HG02884 (cell line): ENCODE data around the gene RNF183.
"Not testable (repeated sequence)": the region's sequence is repeated elsewhere in the genome, so short reads cannot be mapped to it uniquely, and the experiment has no call there.

Experiments used
- ATAC-seq: cut with Tn5 transposase; IDR thresholded peaks from one replicate; pipeline ENCODE4 v1.9.1; 2021; ENCODE audit warnings: mild to moderate bottlenecking, moderate library complexity; ENCODE audit not compliant: unreplicated experiment

Gene RNF183

DNA sequence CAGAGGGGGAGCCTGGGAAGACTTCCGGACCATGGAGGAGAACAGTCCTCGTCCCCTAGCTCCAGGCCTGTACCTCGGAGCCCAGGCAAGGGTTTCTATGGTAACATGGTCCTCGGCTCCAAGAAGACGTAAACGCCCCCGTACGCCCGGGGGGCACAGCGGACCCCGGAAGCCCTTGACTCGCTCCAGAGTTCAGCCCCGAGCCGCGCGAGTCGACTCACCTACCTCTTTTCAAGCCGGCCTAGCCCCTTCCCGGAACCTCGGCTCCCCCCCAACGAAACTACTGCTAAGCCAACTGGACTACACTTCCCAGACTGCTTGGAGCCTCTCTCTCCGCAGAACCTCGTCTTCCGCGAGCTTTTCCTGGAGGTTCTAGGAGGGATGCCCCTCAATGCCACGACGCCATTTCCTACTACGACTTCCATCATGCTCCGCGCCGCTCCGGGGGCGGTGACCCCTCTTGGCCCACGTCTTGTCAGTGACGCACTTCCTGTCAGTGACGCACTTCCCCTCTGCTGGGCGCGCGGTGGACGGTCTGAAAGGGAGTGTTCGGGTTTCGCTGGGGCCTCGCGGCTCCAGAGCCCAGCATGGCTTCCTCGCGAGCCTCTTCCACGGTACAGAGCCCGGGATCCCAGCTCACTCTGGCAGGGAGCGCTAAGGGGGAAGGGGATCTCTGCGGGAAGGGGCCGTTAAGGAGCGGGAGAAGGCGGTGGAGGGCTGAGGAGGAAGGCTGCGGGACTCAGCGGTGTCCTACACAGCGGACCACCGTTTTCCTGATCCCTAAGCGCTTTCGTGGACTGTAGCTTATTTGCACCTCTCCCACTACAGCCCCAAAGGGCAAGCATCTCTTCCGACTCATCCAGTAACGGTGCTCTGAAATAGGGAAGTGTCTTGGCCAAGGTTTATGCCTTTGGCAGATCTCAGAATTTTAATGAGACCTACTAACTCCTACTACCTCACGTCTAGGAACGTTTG lies 27.7 kb downstream of the RNF183 start, which contains the start of the genes CDC26 and PRPF4:
CDC26 (minus strand) TSS at position 416 of the 975 bp plus-strand sequence. CDS start 3,065 bp downstream, outside the sequence.
PRPF4 (plus strand) TSS at position 502 of the 975 bp plus-strand sequence; CDS start at position 588, 86 bp downstream.
- ATAC-seq = peak; percentile 97

DNA sequence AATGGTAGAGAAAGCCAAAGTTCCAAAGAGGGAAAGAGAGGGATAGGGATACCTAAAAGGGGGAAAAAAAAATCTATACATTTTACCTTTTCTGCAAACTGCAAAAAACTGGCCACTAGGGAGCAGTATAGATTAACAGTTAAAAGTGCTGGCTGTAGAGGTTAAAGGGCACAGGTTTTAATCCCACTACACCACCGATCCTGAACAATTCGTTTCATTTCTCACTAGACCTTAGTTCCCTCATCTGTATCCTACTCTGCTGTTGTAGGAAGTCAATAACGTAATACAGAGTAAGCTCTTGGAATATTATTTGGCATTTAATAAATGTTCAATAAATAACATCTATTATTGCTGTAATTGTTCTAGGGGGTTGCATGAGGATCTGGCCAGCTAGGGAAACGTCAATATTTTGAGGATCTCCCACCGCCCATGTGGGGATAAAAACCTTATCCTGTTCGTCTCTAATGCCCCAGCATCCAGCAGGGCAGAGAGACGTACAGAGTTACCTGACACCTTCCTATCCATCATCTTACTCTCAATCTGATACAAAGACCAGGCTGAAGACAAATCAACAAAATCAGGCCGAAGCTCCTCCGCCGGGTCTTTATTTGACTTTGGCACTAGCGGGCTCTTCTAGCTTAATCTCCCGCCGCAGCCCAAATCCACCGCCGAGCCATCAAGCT lies 28.6 kb downstream of the RNF183 start:
- peak; percentile 5 for ATAC-seq

- ATAC-seq = no peak
Observed at GRCh38 chr9:113269871-113270270, 33.3 kb downstream of the RNF183 start.

- no peak for ATAC-seq
Observed at GRCh38 chr9:113269355-113269754, 33.8 kb downstream of the RNF183 start.

DNA sequence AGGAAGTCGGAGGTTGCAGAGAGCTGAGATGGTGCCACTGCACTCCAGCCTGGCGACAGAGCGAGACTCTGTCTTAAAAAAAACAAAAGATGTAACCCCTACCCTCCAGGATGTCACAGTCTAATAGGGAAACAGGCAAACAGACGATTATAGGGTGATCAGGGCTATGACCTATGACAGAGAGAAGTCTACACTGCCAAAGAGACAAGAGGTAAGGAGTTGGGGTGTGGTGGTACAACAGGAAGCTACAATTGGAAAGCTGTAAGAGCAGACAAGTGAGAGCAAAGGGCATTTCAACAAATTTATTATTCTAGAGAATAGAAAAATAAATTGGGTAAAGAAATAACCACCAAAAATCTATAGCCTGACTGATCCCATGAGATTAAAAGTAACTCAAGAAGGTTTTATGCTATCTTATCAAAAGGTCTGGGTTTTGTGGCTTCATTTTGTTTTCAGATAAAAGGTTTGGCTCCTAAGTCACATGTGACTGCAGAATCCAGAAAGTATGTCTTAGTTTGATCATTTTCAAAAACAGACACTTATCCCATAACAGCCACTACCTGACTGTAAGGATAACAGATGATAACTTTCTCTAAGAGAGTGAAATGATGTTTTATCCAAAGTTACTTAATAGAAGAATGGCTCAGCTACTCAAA lies 35.1 kb downstream of the RNF183 start:
- ATAC-seq = no peak

DNA sequence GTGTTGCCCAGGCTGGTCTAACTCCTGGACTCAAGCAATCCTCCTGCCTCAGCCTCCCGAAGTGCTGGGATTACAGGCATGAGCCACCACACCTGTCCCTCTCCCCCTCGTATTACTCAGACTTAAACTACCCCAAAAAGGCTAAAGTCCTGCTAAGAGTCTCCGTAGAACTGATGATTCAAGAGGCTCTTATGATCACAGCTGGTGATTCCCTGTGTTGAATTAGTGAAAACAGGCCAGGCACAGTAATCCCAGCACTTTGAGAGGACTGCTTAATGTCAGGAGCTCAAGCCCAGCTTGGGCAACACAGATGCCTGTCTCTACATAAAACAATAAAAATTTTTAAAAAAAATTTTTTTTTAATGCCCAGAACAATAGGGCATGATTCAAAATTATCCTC lies 37.0 kb downstream of the RNF183 start:
- no peak for ATAC-seq

DNA sequence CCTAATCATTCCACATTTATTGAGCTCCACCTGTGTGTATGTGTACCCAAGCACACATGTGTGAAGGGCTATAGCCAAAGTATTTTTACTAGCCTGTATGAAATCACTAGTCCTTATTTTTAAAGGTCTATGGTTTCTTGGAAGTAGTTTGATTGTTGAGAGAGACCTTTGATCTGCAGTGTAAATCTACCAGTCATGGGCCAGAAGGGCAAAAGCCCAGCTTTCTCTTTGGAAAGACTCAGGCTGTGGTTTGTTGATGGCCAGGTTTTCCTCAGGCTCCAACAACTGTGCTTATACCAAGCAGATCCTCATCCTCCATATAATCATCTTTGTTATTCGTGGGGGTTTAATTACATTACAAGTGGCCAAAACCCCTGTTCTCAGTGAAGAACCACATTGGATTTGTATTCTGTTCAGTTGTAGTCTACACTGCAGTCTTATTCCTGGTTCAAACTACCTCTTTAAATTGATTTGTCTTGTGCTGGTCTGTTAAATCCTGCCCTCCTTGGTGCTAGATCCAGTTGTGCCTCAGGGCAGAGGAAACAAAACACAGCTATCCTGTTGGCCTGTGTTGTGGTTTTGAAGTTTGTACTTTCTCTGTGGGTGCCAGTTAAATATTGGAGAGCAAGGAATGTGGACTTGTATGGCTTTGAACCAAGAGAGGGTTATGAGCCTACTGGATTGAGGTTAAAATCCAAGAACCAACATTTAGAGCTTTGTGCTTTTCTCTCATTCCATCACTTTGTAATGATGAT lies 41.1 kb downstream of the RNF183 start:
- no peak for ATAC-seq

DNA sequence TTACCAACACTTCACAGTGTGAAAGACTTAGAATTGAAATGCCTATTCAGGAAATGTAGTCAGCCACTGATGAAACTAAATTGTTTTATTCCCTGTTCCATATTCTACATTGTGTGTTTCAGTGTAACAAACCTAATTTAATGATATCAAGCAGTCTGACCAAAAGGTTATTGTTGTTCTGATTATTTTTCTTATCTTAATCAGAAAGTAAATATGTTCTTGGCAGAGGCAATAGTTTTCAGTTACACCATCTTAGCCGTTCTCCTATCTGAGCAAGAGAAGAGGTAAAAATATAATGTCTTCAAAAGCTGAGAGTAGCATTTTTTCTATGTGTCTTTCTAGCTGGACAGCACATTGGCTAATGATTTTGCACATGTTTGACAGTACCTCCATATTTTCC lies 44.9 kb downstream of the RNF183 start:
- no peak for ATAC-seq

DNA sequence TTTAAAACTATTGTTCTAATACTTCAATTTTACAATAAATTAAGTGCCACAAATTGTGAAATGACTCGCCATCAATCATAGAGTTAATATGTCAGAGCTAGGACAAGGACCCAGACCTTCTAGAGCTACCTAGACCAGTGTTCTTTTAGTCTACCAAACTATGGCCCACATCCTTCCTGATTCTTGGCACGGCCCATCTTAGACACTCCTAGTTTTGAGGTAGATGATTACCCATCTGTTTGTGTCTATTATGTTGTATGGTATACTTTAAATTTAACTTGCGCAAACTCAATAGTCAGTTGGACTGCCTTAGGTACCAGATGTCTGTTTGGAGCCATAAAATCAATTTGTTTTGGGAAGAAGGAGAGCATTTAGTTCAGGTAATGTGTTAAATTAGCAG lies 45.3 kb downstream of the RNF183 start:
- no peak for ATAC-seq

DNA sequence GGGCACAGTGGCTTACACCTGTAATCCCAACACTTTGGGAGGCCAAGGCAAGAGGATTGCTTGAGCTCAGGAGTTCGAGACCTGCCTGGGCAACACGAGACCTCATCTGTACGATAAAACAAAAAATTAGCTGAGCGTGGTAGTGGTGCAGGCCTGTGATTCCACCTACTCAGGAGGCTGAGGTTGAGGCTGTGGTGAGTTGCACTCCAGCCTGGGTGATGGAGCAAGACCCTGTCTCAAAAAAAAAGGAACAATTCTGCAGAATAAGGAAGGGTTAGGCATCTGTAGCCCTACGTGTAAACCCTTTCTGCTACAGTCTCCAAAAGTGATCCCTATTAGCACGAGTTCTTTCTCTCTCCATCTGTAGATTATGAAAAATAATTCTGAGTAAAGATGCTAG lies 47.7 kb downstream of the RNF183 start:
- no peak for ATAC-seq

DNA sequence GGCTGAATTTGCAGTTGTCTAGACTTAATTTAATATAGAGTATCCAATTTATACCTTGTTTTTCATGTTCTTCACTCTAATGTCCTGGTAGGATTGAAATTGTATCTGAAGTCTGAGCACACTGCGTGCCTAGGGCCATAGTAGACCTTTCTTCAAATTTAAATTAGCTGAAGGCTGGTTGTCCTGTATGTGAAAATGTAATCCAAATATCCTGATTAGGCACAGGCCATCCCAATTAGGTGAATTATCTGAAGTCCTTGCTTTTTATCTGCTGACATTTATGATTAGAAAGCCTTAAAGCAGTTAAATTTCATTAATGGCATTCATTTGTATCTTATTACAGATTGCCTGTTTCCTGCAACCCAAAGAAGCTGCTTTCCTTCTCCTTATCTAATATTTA lies 48.2 kb downstream of the RNF183 start:
- ATAC-seq = no peak

- no peak for ATAC-seq
Observed at GRCh38 chr9:113250807-113251206, 52.4 kb downstream of the RNF183 start.

DNA sequence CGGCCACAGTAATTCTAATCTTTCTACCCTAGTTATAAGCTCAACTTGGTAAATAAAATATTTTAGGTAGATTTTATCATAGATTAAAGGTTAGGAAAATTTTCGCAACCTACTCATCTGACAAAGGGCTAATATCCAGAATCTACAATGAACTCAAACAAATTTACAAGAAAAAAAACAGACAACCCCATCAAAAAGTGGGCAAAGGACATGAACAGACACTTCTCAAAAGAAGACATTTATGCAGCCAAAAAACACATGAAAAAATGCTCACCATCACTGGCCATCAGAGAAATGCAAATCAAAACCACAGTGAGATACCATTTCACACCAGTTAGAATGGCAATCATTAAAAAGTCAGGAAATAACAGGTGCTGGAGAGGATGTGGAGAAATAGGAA lies 53.5 kb downstream of the RNF183 start:
- not testable (repeated sequence) for ATAC-seq

DNA sequence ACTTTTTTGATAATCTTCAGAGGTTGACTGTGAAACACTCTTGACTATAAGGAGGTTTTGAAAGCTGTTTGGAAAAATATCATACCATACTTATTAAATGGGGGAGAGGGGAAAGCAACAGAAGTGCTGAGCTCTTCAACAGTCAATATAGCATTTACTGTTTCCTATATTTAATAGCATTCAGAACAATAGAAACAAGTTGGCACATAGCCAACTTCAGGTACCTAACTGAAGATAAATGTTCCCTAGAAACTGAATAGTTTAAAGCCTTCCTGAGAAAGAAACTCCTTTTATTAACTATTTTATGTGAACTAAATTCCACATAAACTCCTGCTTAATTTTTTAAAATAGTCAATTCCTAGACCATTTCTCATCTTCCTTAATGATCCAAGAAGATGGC lies 55.5 kb downstream of the RNF183 start:
- no peak for ATAC-seq
